Keratinocyte (primary cell): Measurements from ENCODE around the gene MMD2. TPM values are rescaled to one million over a fixed set of nuclear protein-coding genes. Genes with fewer than 3 reads are reported as not detected.
"Not testable (repeated sequence)": the region's sequence is repeated elsewhere in the genome, so short reads cannot be mapped to it uniquely, and the experiment has no call there.

ENCODE experiments used
- DNase-seq: peaks from one replicate; pipeline ENCODE4 v3.0.0-alpha.2; 2011; ENCODE audit warnings: low read depth, missing footprints, low spot score
- FAIRE-seq: peaks from 2 replicates; lab custom pipeline; 2011; peaks lifted over from hg19 to GRCh38; lab: Jason Lieb, UNC
- H2AFZ ChIP-seq: 2 replicates; pipeline ENCODE4 v1.6.0; 2012; ENCODE audit warnings: low read length, control low read depth, inconsistent platforms; ENCODE audit not compliant: control insufficient read depth
- H3K27ac ChIP-seq: 2 replicates; pipeline ENCODE4 v1.5.1; 2011; ENCODE audit warnings: low read length; ENCODE audit not compliant: control insufficient read depth, insufficient read depth
- H3K27me3 ChIP-seq: 3 replicates; pipeline ENCODE4 v1.6.0; 2011; ENCODE audit warnings: low read length; ENCODE audit not compliant: control insufficient read depth, insufficient read depth; ENCODE audit errors: extremely low read depth
- H3K36me3 ChIP-seq, 2 experiments: 2 replicates in 1 of 2; 3 replicates in 1 of 2; pipeline ENCODE4 v1.5.1; 2011; ENCODE audit warnings: low read length in 2 of 2, mild to moderate bottlenecking in 1 of 2; ENCODE audit not compliant: control insufficient read depth in 2 of 2, insufficient read depth in 2 of 2; ENCODE audit errors: extremely low read depth in 1 of 2
- H3K4me1 ChIP-seq: 3 replicates; pipeline ENCODE4 v1.5.1; 2011; ENCODE audit warnings: low read length; ENCODE audit not compliant: control insufficient read depth, insufficient read depth; ENCODE audit errors: extremely low read depth
- H3K4me2 ChIP-seq: 3 replicates; pipeline ENCODE4 v1.6.0; 2011; ENCODE audit warnings: low read depth, low read length; ENCODE audit not compliant: control insufficient read depth, insufficient read depth; ENCODE audit errors: extremely low read depth
- H3K4me3 ChIP-seq, 3 experiments: fragments of 200-600 bp in 1 of 3; sonication (generic) in 1 of 3; 2 replicates in 2 of 3; 3 replicates in 1 of 3; pipeline ENCODE4 v1.5.1; 2011 to 2016; ENCODE audit warnings: low read length in 3 of 3, mild to moderate bottlenecking in 3 of 3, control low read depth in 2 of 3, inconsistent platforms in 1 of 3, low read depth in 1 of 3, mixed read lengths in 1 of 3, mixed run types in 1 of 3, moderate library complexity in 1 of 3; ENCODE audit not compliant: control insufficient read depth in 2 of 3, insufficient read depth in 2 of 3; ENCODE audit errors: extremely low read depth in 1 of 3
- H3K79me2 ChIP-seq: 2 replicates; pipeline ENCODE4 v1.6.0; 2012; ENCODE audit warnings: low read length; ENCODE audit not compliant: control insufficient read depth, insufficient read depth
- H3K9ac ChIP-seq: 3 replicates; pipeline ENCODE4 v1.6.0; 2011; ENCODE audit warnings: low read length; ENCODE audit not compliant: control insufficient read depth, insufficient read depth; ENCODE audit errors: extremely low read depth
- H3K9me1 ChIP-seq: 3 replicates; pipeline ENCODE4 v1.6.0; 2011; ENCODE audit warnings: low read length; ENCODE audit not compliant: control insufficient read depth, insufficient read depth; ENCODE audit errors: extremely low read depth
- H3K9me3 ChIP-seq: 2 replicates; pipeline ENCODE4 v1.5.1; 2012; ENCODE audit warnings: low read depth, low read length; ENCODE audit not compliant: control insufficient read depth
- H4K20me1 ChIP-seq: 3 replicates; pipeline ENCODE4 v1.6.0; 2011; ENCODE audit warnings: low read length; ENCODE audit not compliant: control insufficient read depth, insufficient read depth; ENCODE audit errors: extremely low read depth
- EZH2 ChIP-seq: IDR thresholded peaks from one replicate; pipeline ENCODE4 v1.6.1; 2012; ENCODE audit warnings: inconsistent platforms, mild to moderate bottlenecking, low read length, moderate library complexity
- dilution Hi-C: fragments of 300-500 bp; cut with MboI; formaldehyde crosslinking; loops from one replicate; pipeline ENCODE4 v1.7.0; 2020; ENCODE audit warnings: low sequenced_read_pairs; ENCODE audit not compliant: extremely low pct_ligation_motif_present
- polyA plus RNA-seq, 5 experiments: library from polyadenylated mRNA; depleted of rRNA in 3 of 5; stranded (reverse) in 3 of 5; stranded (forward) in 1 of 5; unstranded in 1 of 5; fragments of >200 nt; gene quantifications; 1 replicate in 1 of 5; 2 replicates in 3 of 5; 3 replicates in 1 of 5; pipeline versions ENCODE4 v1.2.1 to v1.2.3, GENCODE V29; 2011 to 2012; ENCODE audit warnings: missing spikeins in 2 of 5, low read depth in 1 of 5, low replicate concordance in 1 of 5
- TF ChIP-seq, protein P1 (sequence below), 3 experiments: IDR thresholded peaks in 1 of 3; conservative IDR thresholded peaks in 1 of 3; optimal IDR thresholded peaks in 1 of 3; 2 replicates in 2 of 3; 3 replicates in 1 of 3; pipeline versions ENCODE3 to v1.5.1; 2011; ENCODE audit warnings: low read length in 3 of 3, mild to moderate bottlenecking in 3 of 3, moderate library complexity in 2 of 3, control low read depth in 1 of 3, inconsistent platforms in 1 of 3; ENCODE audit not compliant: insufficient read depth in 2 of 3; ENCODE audit errors: extremely low read depth in 1 of 3

Gene MMD2
- polyA plus RNA-seq, 1 donor (not counting 4 experiments of a cell fraction or from before 2014, with no cell fraction given), result not detected

DNA sequence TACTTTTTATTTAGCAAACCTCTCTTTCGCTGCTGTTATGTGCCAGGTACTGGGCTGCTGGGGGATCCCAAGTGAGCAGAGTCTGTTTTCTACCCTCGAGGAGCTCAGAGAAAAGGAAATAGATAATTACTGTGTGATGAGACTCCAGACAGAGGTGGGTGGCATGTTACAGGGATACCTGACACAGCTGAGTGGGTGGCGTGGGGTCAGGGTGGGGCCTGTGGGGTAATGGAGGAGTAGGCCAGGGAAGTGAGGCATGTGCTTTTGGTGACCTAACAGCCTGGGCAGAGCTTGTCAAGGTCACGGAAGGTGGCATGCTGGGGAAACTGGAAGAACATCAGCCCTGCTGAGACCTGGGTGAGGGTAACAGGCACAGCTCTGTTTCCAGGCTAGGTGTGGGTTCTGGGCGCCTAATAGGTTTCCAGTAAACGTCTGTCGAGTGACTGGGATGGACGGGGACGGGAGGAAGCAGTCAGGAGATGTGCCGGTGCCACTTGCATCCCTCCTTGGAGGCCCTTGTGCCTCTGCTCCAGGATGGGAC lies 36.5 kb upstream of the MMD2 start:
- Histone ChIP-seq H3K9me1 (no peaks in the 10 kb centered on the region), H3K27ac (no peak overlapping the region), H3K9ac (no peak overlapping the region), H2AFZ (no peak overlapping the region), H3K4me2 (no peak overlapping the region), H3K4me1 (no peaks in the 10 kb centered on the region), H4K20me1 (no peaks in the 10 kb centered on the region), H3K9me3 (no peaks in the 10 kb centered on the region), H3K79me2 (no peaks in the 10 kb centered on the region), H3K4me3 (no peak overlapping the region), H3K36me3 (peaks cover 12 to 38% of the 10 kb centered on the region in 2 experiments), H3K27me3 (no peaks in the 10 kb centered on the region)
- TF ChIP-seq, protein P1, sequence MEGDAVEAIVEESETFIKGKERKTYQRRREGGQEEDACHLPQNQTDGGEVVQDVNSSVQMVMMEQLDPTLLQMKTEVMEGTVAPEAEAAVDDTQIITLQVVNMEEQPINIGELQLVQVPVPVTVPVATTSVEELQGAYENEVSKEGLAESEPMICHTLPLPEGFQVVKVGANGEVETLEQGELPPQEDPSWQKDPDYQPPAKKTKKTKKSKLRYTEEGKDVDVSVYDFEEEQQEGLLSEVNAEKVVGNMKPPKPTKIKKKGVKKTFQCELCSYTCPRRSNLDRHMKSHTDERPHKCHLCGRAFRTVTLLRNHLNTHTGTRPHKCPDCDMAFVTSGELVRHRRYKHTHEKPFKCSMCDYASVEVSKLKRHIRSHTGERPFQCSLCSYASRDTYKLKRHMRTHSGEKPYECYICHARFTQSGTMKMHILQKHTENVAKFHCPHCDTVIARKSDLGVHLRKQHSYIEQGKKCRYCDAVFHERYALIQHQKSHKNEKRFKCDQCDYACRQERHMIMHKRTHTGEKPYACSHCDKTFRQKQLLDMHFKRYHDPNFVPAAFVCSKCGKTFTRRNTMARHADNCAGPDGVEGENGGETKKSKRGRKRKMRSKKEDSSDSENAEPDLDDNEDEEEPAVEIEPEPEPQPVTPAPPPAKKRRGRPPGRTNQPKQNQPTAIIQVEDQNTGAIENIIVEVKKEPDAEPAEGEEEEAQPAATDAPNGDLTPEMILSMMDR (optimal IDR thresholded peaks at IDR 0.05 in 1 of 3, IDR thresholded peaks at IDR 0.05 in 1 of 3, conservative IDR thresholded peaks at IDR 0.05 in 1 of 3; ENCODE audit: extremely low read depth in 1 of 3, insufficient read depth in 2 of 3, low read length in 3 of 3), result no peak
- no peak for TF ChIP-seq EZH2
- dilution Hi-C loops, result no loop called here
- DNase-seq (no peak), FAIRE-seq (no peak)

DNA sequence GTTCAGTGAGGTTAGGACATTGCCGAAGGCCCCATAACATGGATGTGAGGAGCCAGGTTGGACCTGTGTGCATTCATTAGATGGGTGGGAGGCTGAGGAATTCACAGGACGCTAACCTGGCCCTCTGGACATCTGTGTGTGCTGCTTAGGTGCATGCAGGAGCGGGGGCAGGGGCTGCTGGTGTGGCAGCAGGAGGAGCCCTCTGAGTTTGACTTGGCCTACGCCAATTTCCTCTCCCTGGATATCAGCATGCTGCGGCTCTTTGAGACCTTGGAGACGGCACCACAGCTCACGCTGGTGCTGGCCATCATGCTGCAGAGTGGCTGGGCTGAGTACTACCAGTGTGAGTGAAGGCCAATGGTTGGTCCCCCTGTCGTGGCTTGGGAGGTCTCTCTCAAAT lies 34.5 kb upstream of the MMD2 start:
- Histone ChIP-seq H3K27me3 (no peaks in the 10 kb centered on the region), H4K20me1 (no peaks in the 10 kb centered on the region), H2AFZ (no peak overlapping the region), H3K27ac (no peak overlapping the region), H3K4me2 (no peak overlapping the region), H3K4me3 (no peak overlapping the region), H3K9ac (no peak overlapping the region), H3K79me2 (no peaks in the 10 kb centered on the region), H3K9me1 (no peaks in the 10 kb centered on the region), H3K36me3 (peaks cover 7 to 43% of the 10 kb centered on the region in 2 experiments), H3K9me3 (no peaks in the 10 kb centered on the region), H3K4me1 (no peaks in the 10 kb centered on the region)
- TF ChIP-seq EZH2, result no peak
- TF ChIP-seq, protein P1 (optimal IDR thresholded peaks at IDR 0.05 in 1 of 3, IDR thresholded peaks at IDR 0.05 in 1 of 3, conservative IDR thresholded peaks at IDR 0.05 in 1 of 3; ENCODE audit: extremely low read depth in 1 of 3, insufficient read depth in 2 of 3, low read length in 3 of 3), result no peak
- dilution Hi-C loops, result no loop called here
- DNase-seq (no peak), FAIRE-seq (no peak)

DNA sequence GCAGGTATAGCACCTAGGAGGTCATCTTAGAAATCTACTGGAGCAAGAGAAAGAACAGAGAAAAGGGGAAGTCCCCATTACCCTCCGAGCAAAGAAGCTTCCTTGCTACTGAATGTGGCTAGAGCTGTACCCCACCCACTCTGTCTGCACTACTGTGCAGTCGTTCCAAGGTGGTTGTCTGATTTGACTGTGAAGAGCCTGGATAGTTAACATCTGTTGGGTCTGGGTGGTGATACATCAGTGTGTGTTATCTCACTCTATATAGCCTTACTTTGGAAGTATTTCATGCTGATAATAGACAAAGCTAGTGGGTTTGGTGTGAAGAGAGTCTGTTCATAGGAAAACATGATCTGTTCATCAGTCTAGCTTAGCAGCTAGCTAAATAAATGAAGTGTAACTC lies 23.8 kb upstream of the MMD2 start:
- H3K4me1 ChIP-seq, H3K9me1 ChIP-seq, H3K36me3 ChIP-seq, dilution Hi-C loops, H3K27me3 ChIP-seq, H4K20me1 ChIP-seq, H3K9ac ChIP-seq, H3K4me3 ChIP-seq, FAIRE-seq, DNase-seq, H3K27ac ChIP-seq, H3K4me2 ChIP-seq, H3K9me3 ChIP-seq, H2AFZ ChIP-seq: not testable (repeated sequence)
- peaks cover 35% of the 10 kb centered on the region for H3K79me2 ChIP-seq

DNA sequence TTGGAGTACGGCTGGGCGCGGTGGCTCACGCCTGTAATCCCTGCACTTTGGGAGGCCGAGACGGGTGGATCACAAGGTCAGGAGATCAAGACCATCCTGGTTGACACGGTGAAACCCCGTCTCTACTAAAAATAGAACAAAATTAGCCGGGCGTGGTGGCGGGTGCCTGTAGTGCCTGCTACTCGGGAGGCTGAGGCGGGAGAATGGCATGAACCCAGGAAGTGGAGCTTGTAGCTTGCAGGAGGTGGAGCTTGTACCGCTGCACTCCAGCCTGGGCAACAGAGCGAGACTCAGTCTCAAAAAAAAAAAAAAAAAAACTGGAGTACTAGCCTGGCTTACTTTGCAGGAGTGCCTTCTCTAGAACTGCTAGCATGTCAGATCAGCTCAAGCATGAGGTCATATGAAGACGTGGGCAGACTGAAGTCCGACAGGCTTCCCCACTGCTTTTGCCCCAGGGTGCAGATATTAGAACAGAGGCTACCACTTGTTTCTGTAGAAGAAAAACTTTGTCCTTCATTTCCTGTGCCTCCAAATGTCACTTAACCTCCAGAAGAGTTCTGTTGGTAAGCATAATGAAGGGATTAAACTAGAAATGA lies 22.4 kb upstream of the MMD2 start:
- DNase-seq, dilution Hi-C loops, H3K4me3 ChIP-seq, H3K9me3 ChIP-seq, H3K27ac ChIP-seq, H2AFZ ChIP-seq, H3K9me1 ChIP-seq, H3K9ac ChIP-seq, FAIRE-seq, H4K20me1 ChIP-seq, H3K4me1 ChIP-seq, H3K27me3 ChIP-seq, H3K4me2 ChIP-seq: not testable (repeated sequence)
- Histone ChIP-seq H3K79me2 (peaks cover 48% of the 10 kb centered on the region), H3K36me3 (peaks cover 4 to 14% of the 10 kb centered on the region in 2 experiments)
